OCI-LY7 (cell line): Measurements from ENCODE around the gene MTG2. TPM values are rescaled to one million over a fixed set of nuclear protein-coding genes. Genes with fewer than 3 reads are reported as not detected.

ENCODE experiments used
- BruUV-seq: library from RNA; stranded (reverse); fragments of 400-500 nt; replicated peaks from 2 replicates; lab custom pipeline; 2021; lab: Mats Ljungman, UMichigan
- CTCF ChIA-PET: fragments of 300-600 bp; sonication (Branson Sonifier 250); formaldehyde crosslinking; loops from one replicate; lab custom pipeline; 2022; ENCODE audit warnings: antibody characterized with exemption; ENCODE audit not compliant: unreplicated experiment; lab: Charles Lee
- POLR2A ChIA-PET: fragments of 300-600 bp; sonication (Branson Sonifier 250); formaldehyde crosslinking; loops from one replicate; lab custom pipeline; 2022; ENCODE audit warnings: antibody characterized with exemption; lab: Charles Lee
- DNase-seq: peaks from one replicate; pipeline ENCODE4 v3.0.0-alpha.2; 2015; ENCODE audit warnings: low spot score
- H2AFZ ChIP-seq: fragments of 200-600 bp; sonication (generic), shearing (Covaris generic); 2 replicates; pipeline ENCODE4 v1.6.1; 2014; ENCODE audit warnings: mild to moderate bottlenecking, antibody characterized with exemption, low read length, moderate library complexity
- H3K27ac ChIP-seq: fragments of 200-600 bp; sonication (generic); 2 replicates; pipeline ENCODE4 v1.5.1; 2014; ENCODE audit warnings: mixed run types, low read depth, mild to moderate bottlenecking, moderate library complexity, low read length, inconsistent platforms; ENCODE audit not compliant: poor library complexity, severe bottlenecking
- H3K36me3 ChIP-seq: fragments of 200-600 bp; sonication (generic); 2 replicates; pipeline ENCODE4 v1.6.1; 2014; ENCODE audit warnings: mild to moderate bottlenecking, antibody characterized with exemption, low read length, moderate library complexity, mixed read lengths; ENCODE audit not compliant: insufficient read depth
- H3K4me1 ChIP-seq: fragments of 200-600 bp; sonication (generic); 2 replicates; pipeline ENCODE4 v1.5.1; 2014; ENCODE audit warnings: mild to moderate bottlenecking, low read length; ENCODE audit not compliant: insufficient read depth, poor library complexity, severe bottlenecking
- H3K4me2 ChIP-seq: fragments of 200-600 bp; sonication (generic); 2 replicates; pipeline ENCODE4 v1.6.1; 2014; ENCODE audit warnings: mild to moderate bottlenecking, low read length
- H3K4me3 ChIP-seq: fragments of 200-600 bp; sonication (generic); 2 replicates; pipeline ENCODE4 v1.5.1; 2014; ENCODE audit warnings: mild to moderate bottlenecking, low read depth, low read length; ENCODE audit not compliant: poor library complexity, severe bottlenecking
- H3K79me2 ChIP-seq: fragments of 200-600 bp; sonication (generic); 2 replicates; pipeline ENCODE4 v1.6.1; 2016; ENCODE audit warnings: low read depth, mild to moderate bottlenecking, low read length, moderate library complexity, mixed read lengths; ENCODE audit not compliant: insufficient read depth
- H3K9me2 ChIP-seq: fragments of 200-600 bp; sonication (generic); 2 replicates; pipeline ENCODE4 v1.6.1; 2016; ENCODE audit warnings: mild to moderate bottlenecking, low read length, mixed read lengths; ENCODE audit not compliant: insufficient read depth
- H3K9me3 ChIP-seq: fragments of 200-600 bp; sonication (generic); 2 replicates; pipeline ENCODE4 v1.6.1; 2014; ENCODE audit warnings: mild to moderate bottlenecking, mixed run types, low read length, mixed read lengths
- H4K20me1 ChIP-seq: fragments of 200-600 bp; sonication (generic); 2 replicates; pipeline ENCODE4 v1.6.1; 2014; ENCODE audit warnings: mild to moderate bottlenecking, antibody characterized with exemption, low read length, moderate library complexity, mixed read lengths; ENCODE audit not compliant: insufficient read depth
- CTCF ChIP-seq: fragments of 200-600 bp; sonication (generic); conservative IDR thresholded peaks from 2 replicates; pipeline ENCODE4 v1.5.1; 2014; ENCODE audit warnings: mild to moderate bottlenecking, antibody characterized with exemption, low read length, moderate library complexity, mixed read lengths
- EZH2phosphoT487 ChIP-seq: fragments of 200-600 bp; sonication (generic); IDR thresholded peaks from 2 replicates; pipeline ENCODE4 v1.6.1; 2018; ENCODE audit warnings: low read depth, borderline replicate concordance, mild to moderate bottlenecking, mixed run types, antibody characterized with exemption, low read length, moderate library complexity, mixed read lengths
- intact Hi-C: fragments of 100-400 bp; cut with micrococcal nuclease; formaldehyde crosslinking; loops from one replicate; pipeline ENCODE4 v1.10.0; 2022; ENCODE audit not compliant: unreplicated experiment
- total RNA-seq, 2 experiments: library from RNA; depleted of rRNA in 1 of 2; stranded (reverse); fragments of >200 nt in 1 of 2; shearing (Covaris generic) in 1 of 2; gene quantifications; 2 replicates each; pipeline ENCODE4 v1.2.3, GENCODE V29; 2014 to 2022

The MTG2 gene
- total RNA-seq, 2 experiments from 2014 or later: 24.1 to 37.5 TPM

GRCh38 chr20:62227591-62227976 is 44.8 kb downstream of the MTG2 start:
- Histone ChIP-seq H2AFZ (no peak overlapping the region), H4K20me1 (no peaks in the 10 kb centered on the region), H3K4me1 (no peaks in the 10 kb centered on the region), H3K27ac (no peak overlapping the region), H3K4me3 (no peak overlapping the region), H3K4me2 (no peak overlapping the region), H3K9me3 (no peaks in the 10 kb centered on the region), H3K36me3 (no peaks in the 10 kb centered on the region), H3K9me2 (no peaks in the 10 kb centered on the region), H3K79me2 (no peaks in the 10 kb centered on the region)
- ChIA-PET CTCF (no interaction called here), POLR2A (no interaction called here)
- intact Hi-C loops: no loop called here
- no TSS peak for BruUV-seq
- DNase-seq: no peak
- TF ChIP-seq CTCF (no peak), EZH2phosphoT487 (no peak)

- Histone ChIP-seq H4K20me1 (no peaks in the 10 kb centered on the region), H3K4me2 (no peak overlapping the region), H3K79me2 (no peaks in the 10 kb centered on the region), H3K4me3 (no peak overlapping the region), H3K27ac (no peak overlapping the region), H3K4me1 (no peaks in the 10 kb centered on the region), H3K9me2 (no peaks in the 10 kb centered on the region), H3K9me3 (no peaks in the 10 kb centered on the region), H2AFZ (no peak overlapping the region), H3K36me3 (no peaks in the 10 kb centered on the region)
- intact Hi-C loops: no loop called here
- no peak for DNase-seq
- no peak for TF ChIP-seq EZH2phosphoT487
- ChIA-PET CTCF (no interaction called here), POLR2A (no interaction called here)
- BruUV-seq: no TSS peak
Measured at GRCh38 chr20:62227977-62228958, 45.4 kb downstream of the MTG2 start.

- no peak for DNase-seq
- intact Hi-C loops: no loop called here
- TF ChIP-seq CTCF (no peak), EZH2phosphoT487 (no peak)
- Histone ChIP-seq H3K4me2 (no peak overlapping the region), H2AFZ (no peak overlapping the region), H3K4me1 (no peaks in the 10 kb centered on the region), H3K9me2 (no peaks in the 10 kb centered on the region), H3K9me3 (no peaks in the 10 kb centered on the region), H3K36me3 (no peaks in the 10 kb centered on the region), H3K79me2 (no peaks in the 10 kb centered on the region), H3K4me3 (no peak overlapping the region), H4K20me1 (no peaks in the 10 kb centered on the region), H3K27ac (no peak overlapping the region)
- ChIA-PET CTCF (no interaction called here), POLR2A (no interaction called here)
- BruUV-seq: no TSS peak
Measured at GRCh38 chr20:62228982-62229545, 46.2 kb downstream of the MTG2 start.
